ENCODE measurements around the gene IL11. TPM values are rescaled to one million over a fixed set of nuclear protein-coding genes. Genes with fewer than 3 reads are reported as not detected.

The IL11 gene
- total RNA-seq, 1 experiment from 2014 or later: 1.8 TPM

DNA sequence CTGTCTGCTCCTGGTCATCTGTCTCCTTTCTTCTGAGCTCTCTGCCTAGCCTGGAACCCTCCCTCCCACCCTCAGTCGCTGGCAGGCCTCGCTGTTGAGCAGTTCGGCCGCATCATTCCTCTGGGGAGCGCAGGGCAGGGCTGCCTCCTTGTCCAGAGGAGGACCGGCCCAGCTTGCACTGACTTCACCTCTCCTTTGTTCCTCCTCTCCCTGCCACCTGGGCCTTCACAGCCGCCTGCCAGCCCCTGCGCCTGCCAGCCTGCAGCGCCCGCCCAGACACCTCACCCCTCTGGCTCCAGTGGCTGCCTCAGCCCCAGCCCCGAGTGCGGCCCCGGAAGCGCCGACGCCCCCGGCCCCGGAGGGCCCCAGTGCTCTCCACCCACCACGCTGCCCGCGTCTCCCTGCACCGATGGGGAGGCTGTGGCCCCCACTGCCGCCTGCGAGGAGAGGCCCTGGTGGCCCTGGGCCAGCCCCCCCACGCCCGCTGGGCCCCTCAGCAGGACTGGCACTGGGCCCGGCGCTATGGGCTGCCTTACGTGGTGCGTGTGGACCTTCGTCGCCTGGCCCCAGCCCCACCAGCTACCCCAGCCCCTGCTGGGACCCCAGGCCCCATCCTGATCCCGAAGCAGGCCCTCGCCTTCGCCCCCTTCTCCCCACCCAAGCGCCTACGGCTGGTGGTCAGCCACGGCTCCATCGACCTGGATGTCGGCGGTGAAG is 23.4 kb downstream of the IL11 start:
- H3K36me3 Mint-ChIP-seq: peaks cover 22% of the 10 kb centered on the region
- CTCF ChIA-PET: interaction anchor here (1.0 to 3.4 kb wide), 3 partner anchors 8 to 71 kb away, joined by 3 to 30 read pairs (median 6); partner anchors contain the start of gene KMT5C

More for the DNA sequence above, 23.4 kb downstream of the IL11 start:
- no peak for TF ChIP-seq EMX1 (CRISPR knock-in tag; IDR thresholded peaks at IDR 0.05)
- TF ChIP-seq, protein P1, sequence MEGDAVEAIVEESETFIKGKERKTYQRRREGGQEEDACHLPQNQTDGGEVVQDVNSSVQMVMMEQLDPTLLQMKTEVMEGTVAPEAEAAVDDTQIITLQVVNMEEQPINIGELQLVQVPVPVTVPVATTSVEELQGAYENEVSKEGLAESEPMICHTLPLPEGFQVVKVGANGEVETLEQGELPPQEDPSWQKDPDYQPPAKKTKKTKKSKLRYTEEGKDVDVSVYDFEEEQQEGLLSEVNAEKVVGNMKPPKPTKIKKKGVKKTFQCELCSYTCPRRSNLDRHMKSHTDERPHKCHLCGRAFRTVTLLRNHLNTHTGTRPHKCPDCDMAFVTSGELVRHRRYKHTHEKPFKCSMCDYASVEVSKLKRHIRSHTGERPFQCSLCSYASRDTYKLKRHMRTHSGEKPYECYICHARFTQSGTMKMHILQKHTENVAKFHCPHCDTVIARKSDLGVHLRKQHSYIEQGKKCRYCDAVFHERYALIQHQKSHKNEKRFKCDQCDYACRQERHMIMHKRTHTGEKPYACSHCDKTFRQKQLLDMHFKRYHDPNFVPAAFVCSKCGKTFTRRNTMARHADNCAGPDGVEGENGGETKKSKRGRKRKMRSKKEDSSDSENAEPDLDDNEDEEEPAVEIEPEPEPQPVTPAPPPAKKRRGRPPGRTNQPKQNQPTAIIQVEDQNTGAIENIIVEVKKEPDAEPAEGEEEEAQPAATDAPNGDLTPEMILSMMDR (IDR thresholded peaks at IDR 0.05): no peak
- no peak for TF ChIP-seq TEAD1 (CRISPR knock-in tag; IDR thresholded peaks at IDR 0.05)
- TF ChIP-seq NR2C2 (CRISPR knock-in tag; IDR thresholded peaks at IDR 0.05): no peak
- no peak for TF ChIP-seq ZNF263 (CRISPR knock-in tag; IDR thresholded peaks at IDR 0.05; ENCODE audit: low read depth)
- TF ChIP-seq, protein P2, sequence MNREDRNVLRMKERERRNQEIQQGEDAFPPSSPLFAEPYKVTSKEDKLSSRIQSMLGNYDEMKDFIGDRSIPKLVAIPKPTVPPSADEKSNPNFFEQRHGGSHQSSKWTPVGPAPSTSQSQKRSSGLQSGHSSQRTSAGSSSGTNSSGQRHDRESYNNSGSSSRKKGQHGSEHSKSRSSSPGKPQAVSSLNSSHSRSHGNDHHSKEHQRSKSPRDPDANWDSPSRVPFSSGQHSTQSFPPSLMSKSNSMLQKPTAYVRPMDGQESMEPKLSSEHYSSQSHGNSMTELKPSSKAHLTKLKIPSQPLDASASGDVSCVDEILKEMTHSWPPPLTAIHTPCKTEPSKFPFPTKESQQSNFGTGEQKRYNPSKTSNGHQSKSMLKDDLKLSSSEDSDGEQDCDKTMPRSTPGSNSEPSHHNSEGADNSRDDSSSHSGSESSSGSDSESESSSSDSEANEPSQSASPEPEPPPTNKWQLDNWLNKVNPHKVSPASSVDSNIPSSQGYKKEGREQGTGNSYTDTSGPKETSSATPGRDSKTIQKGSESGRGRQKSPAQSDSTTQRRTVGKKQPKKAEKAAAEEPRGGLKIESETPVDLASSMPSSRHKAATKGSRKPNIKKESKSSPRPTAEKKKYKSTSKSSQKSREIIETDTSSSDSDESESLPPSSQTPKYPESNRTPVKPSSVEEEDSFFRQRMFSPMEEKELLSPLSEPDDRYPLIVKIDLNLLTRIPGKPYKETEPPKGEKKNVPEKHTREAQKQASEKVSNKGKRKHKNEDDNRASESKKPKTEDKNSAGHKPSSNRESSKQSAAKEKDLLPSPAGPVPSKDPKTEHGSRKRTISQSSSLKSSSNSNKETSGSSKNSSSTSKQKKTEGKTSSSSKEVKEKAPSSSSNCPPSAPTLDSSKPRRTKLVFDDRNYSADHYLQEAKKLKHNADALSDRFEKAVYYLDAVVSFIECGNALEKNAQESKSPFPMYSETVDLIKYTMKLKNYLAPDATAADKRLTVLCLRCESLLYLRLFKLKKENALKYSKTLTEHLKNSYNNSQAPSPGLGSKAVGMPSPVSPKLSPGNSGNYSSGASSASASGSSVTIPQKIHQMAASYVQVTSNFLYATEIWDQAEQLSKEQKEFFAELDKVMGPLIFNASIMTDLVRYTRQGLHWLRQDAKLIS (CRISPR knock-in tag; IDR thresholded peaks at IDR 0.05; ENCODE audit: borderline replicate concordance): no peak
- TF ChIP-seq, protein P3, sequence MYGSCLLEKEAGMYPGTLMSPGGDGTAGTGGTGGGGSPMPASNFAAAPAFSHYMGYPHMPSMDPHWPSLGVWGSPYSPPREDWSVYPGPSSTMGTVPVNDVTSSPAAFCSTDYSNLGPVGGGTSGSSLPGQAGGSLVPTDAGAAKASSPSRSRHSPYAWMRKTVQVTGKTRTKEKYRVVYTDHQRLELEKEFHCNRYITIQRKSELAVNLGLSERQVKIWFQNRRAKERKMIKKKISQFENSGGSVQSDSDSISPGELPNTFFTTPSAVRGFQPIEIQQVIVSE (CRISPR knock-in tag; IDR thresholded peaks at IDR 0.05; ENCODE audit: borderline replicate concordance): no peak
- TF ChIP-seq, protein P4, sequence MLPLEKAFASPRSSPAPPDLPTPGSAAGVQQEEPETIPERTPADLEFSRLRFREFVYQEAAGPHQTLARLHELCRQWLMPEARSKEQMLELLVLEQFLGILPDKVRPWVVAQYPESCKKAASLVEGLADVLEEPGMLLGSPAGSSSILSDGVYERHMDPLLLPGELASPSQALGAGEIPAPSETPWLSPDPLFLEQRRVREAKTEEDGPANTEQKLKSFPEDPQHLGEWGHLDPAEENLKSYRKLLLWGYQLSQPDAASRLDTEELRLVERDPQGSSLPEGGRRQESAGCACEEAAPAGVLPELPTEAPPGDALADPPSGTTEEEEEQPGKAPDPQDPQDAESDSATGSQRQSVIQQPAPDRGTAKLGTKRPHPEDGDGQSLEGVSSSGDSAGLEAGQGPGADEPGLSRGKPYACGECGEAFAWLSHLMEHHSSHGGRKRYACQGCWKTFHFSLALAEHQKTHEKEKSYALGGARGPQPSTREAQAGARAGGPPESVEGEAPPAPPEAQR (CRISPR knock-in tag; IDR thresholded peaks at IDR 0.05): no peak
- TF ChIP-seq, protein P5, sequence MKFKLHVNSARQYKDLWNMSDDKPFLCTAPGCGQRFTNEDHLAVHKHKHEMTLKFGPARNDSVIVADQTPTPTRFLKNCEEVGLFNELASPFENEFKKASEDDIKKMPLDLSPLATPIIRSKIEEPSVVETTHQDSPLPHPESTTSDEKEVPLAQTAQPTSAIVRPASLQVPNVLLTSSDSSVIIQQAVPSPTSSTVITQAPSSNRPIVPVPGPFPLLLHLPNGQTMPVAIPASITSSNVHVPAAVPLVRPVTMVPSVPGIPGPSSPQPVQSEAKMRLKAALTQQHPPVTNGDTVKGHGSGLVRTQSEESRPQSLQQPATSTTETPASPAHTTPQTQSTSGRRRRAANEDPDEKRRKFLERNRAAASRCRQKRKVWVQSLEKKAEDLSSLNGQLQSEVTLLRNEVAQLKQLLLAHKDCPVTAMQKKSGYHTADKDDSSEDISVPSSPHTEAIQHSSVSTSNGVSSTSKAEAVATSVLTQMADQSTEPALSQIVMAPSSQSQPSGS (CRISPR knock-in tag; IDR thresholded peaks at IDR 0.05; ENCODE audit: borderline replicate concordance, low read depth): no peak
- TF ChIP-seq SOX15 (CRISPR knock-in tag; IDR thresholded peaks at IDR 0.05): no peak
- TF ChIP-seq, protein P6, sequence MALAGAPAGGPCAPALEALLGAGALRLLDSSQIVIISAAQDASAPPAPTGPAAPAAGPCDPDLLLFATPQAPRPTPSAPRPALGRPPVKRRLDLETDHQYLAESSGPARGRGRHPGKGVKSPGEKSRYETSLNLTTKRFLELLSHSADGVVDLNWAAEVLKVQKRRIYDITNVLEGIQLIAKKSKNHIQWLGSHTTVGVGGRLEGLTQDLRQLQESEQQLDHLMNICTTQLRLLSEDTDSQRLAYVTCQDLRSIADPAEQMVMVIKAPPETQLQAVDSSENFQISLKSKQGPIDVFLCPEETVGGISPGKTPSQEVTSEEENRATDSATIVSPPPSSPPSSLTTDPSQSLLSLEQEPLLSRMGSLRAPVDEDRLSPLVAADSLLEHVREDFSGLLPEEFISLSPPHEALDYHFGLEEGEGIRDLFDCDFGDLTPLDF (CRISPR knock-in tag; IDR thresholded peaks at IDR 0.05): no peak
- TF ChIP-seq, protein P7, sequence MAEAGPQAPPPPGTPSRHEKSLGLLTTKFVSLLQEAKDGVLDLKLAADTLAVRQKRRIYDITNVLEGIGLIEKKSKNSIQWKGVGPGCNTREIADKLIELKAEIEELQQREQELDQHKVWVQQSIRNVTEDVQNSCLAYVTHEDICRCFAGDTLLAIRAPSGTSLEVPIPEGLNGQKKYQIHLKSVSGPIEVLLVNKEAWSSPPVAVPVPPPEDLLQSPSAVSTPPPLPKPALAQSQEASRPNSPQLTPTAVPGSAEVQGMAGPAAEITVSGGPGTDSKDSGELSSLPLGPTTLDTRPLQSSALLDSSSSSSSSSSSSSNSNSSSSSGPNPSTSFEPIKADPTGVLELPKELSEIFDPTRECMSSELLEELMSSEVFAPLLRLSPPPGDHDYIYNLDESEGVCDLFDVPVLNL (CRISPR knock-in tag; IDR thresholded peaks at IDR 0.05; ENCODE audit: borderline replicate concordance, low read depth): no peak
- POLR2A ChIA-PET: no interaction called here
- Mint-ChIP-seq H3K4me1 (peaks cover 47% of the 10 kb centered on the region), H3K27ac (no peak overlapping the region), H3K27me3 (ENCODE audit: low read depth) (peaks cover 16% of the 10 kb centered on the region), H3K9me3 (no peaks in the 10 kb centered on the region), H3K4me3 (no peak overlapping the region)
- no peak for ATAC-seq
- DNase-seq (ENCODE audit: low spot score): no peak

All from WTC11 (cell line).